Liver (tissue), 9 donors: Measurements from ENCODE around the gene PLAC8L1. TPM values are rescaled to one million over a fixed set of nuclear protein-coding genes. Genes with fewer than 3 reads are reported as not detected.
A peak's percentile ranks its signal among the peaks of the same experiment; 100 is the strongest.

Source experiments
- DNase-seq: peaks from one replicate; pipeline ENCODE4 v3.0.0-alpha.2; 2017; ENCODE audit warnings: low spot score
- H3K27ac ChIP-seq, 2 donors: one replicate each; pipeline ENCODE4 v1.7.0; 2013; ENCODE audit warnings: inconsistent platforms in 2 of 2, low read length in 2 of 2, control low read depth in 1 of 2, low read depth in 1 of 2, mild to moderate bottlenecking in 1 of 2
- H3K27me3 ChIP-seq, 4 donors: one replicate each; pipeline versions ENCODE4 v1.6.1 to v1.7.0; 2013; ENCODE audit warnings: low read length in 3 of 4, inconsistent platforms in 1 of 4, mild to moderate bottlenecking in 1 of 4, moderate library complexity in 1 of 4; ENCODE audit not compliant: control insufficient read depth in 4 of 4, insufficient read depth in 4 of 4
- H3K36me3 ChIP-seq, 4 donors: one replicate each; pipeline versions ENCODE4 v1.6.1 to v1.7.0; 2013; ENCODE audit warnings: low read length in 3 of 4, mild to moderate bottlenecking in 3 of 4, low read depth in 1 of 4, moderate library complexity in 1 of 4; ENCODE audit not compliant: control insufficient read depth in 4 of 4, insufficient read depth in 3 of 4
- H3K4me1 ChIP-seq, 4 donors: one replicate each; pipeline versions ENCODE4 v1.6.1 to v1.7.0; 2013; ENCODE audit warnings: low read length in 3 of 4, mild to moderate bottlenecking in 3 of 4, moderate library complexity in 1 of 4; ENCODE audit not compliant: control insufficient read depth in 4 of 4, insufficient read depth in 4 of 4
- H3K4me3 ChIP-seq, 3 donors: one replicate each; pipeline versions ENCODE4 v1.6.1 to v1.7.0; 2013; ENCODE audit warnings: low read length in 3 of 3, control low read depth in 1 of 3, low read depth in 1 of 3, mild to moderate bottlenecking in 1 of 3
- H3K9ac ChIP-seq, 2 donors: one replicate each; pipeline ENCODE4 v1.7.0; 2013; ENCODE audit warnings: low read length in 2 of 2, mild to moderate bottlenecking in 2 of 2, moderate library complexity in 2 of 2, control low read depth in 1 of 2, low read depth in 1 of 2
- H3K9me3 ChIP-seq, 4 donors: one replicate each; pipeline versions ENCODE4 v1.6.1 to v1.7.0; 2013; ENCODE audit warnings: low read length in 3 of 4; ENCODE audit not compliant: control insufficient read depth in 4 of 4
- FOXA1 ChIP-seq: IDR thresholded peaks from 2 replicates; pipeline ENCODE4 v1.6.1; 2016; ENCODE audit warnings: antibody characterized with exemption
- FOXA2 ChIP-seq: IDR thresholded peaks from 2 replicates; pipeline ENCODE4 v1.6.1; 2016; ENCODE audit warnings: antibody characterized with exemption
- HNF4A ChIP-seq, 2 donors: conservative IDR thresholded peaks; 2 replicates each; pipeline ENCODE4 v1.6.1; 2016; ENCODE audit warnings: antibody characterized with exemption in 2 of 2, mild to moderate bottlenecking in 2 of 2
- JUND ChIP-seq, 2 donors: IDR thresholded peaks; 2 replicates each; pipeline ENCODE4 v1.6.1; 2016; ENCODE audit warnings: antibody characterized with exemption in 2 of 2
- MAX ChIP-seq: IDR thresholded peaks from 2 replicates; pipeline ENCODE4 v1.6.1; 2016; ENCODE audit warnings: antibody characterized with exemption
- NR2F2 ChIP-seq: IDR thresholded peaks from 2 replicates; pipeline ENCODE4 v1.6.1; 2016; ENCODE audit warnings: antibody characterized with exemption
- RAD21 ChIP-seq, 2 donors: IDR thresholded peaks; 2 replicates each; pipeline ENCODE4 v1.6.1; 2016; ENCODE audit warnings: antibody characterized with exemption in 2 of 2, mild to moderate bottlenecking in 2 of 2
- RXRA ChIP-seq, 2 donors: IDR thresholded peaks; 2 replicates each; pipeline ENCODE4 v1.6.1; 2017 to 2018; ENCODE audit warnings: antibody characterized with exemption in 2 of 2, mild to moderate bottlenecking in 1 of 2
- SP1 ChIP-seq: IDR thresholded peaks from 2 replicates; pipeline ENCODE4 v1.6.1; 2018; ENCODE audit warnings: antibody characterized with exemption, mild to moderate bottlenecking
- TAF1 ChIP-seq: conservative IDR thresholded peaks from 2 replicates; pipeline ENCODE4 v1.6.1; 2016; ENCODE audit warnings: antibody characterized with exemption, mild to moderate bottlenecking
- YY1 ChIP-seq: IDR thresholded peaks from 2 replicates; pipeline ENCODE4 v1.6.1; 2016; ENCODE audit warnings: antibody characterized with exemption, mild to moderate bottlenecking
- ZBTB33 ChIP-seq: IDR thresholded peaks from 2 replicates; pipeline ENCODE4 v1.6.1; 2016; ENCODE audit warnings: antibody characterized with exemption
- WGBS: extraction: QIAGEN DNeasy Blood & Tissue Kit; methylation state at CpG from one replicate; pipeline ENCODE4 v1.1.7; 2013; 5-methylcytosine and 5-hydroxymethylcytosine counted together
- polyA plus RNA-seq, 2 donors: library from polyadenylated mRNA; stranded (reverse) in 1 of 2; unstranded in 1 of 2; fragments of 200-250 nt in 1 of 2; fragments of >200 nt in 1 of 2; fragmentation: Nextera tagmentation in 1 of 2; extraction: Ambion mirVana in 1 of 2; gene quantifications; one replicate each; pipeline versions ENCODE4 v1.2.1 to v1.2.3, GENCODE V29; 2013 to 2015
- total RNA-seq, 2 donors: library from RNA; depleted of rRNA; stranded (reverse); fragments of >200 nt; gene quantifications; one replicate each; pipeline ENCODE4 v1.2.3, GENCODE V29; 2014
- TF ChIP-seq, protein P1 (sequence below): IDR thresholded peaks from 2 replicates; pipeline ENCODE4 v1.6.1; 2016; ENCODE audit warnings: antibody characterized with exemption
- TF ChIP-seq, protein P2 (sequence below): IDR thresholded peaks from 2 replicates; pipeline ENCODE4 v1.6.1; 2016; ENCODE audit warnings: antibody characterized with exemption, mild to moderate bottlenecking
- donor health status: healthy.
- donor health status: healthy.
- donor health status: healthy.
- donor health status: healthy.
- donor health status: healthy.

The PLAC8L1 gene
- total and polyA plus RNA-seq, 4 donors = 0.28 TPM; not detected in 3

- no peak for DNase-seq
Measured at GRCh38 chr5:146084376-146084775, 21.0 kb downstream of the PLAC8L1 start.

DNA sequence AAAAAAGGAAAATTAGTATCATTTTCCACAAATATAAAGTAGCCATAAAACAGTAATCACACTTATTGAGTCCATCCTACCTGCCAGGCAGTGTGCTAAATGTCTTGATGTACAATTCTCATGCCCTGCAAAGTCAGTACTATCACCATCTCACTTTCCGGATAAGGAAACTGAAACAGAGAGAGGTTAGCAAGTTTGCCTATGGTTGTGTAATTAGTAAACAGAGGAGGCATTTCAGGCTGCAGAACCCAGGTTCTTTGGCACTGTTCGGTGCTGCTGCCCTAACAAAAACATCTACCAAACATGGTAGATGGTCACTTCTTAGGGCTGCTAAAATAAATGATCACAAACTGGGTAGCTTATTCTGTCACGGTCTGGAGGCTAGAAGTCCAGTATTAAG lies 22.6 kb downstream of the PLAC8L1 start:
- TF ChIP-seq FOXA2 = peak; percentile 8
- TF ChIP-seq RXRA (IDR thresholded peaks at IDR 0.05) = peak; percentile 10 to 31
- TF ChIP-seq FOXA1 = no peak
- TF ChIP-seq HNF4A (conservative IDR thresholded peaks at IDR 0.05) = peak in 1 of 2 donors; percentile 8
- Histone ChIP-seq H3K9me3 (no peaks in the 10 kb centered on the region), H3K27me3 (no peaks in the 10 kb centered on the region), H3K4me3 (no peak overlapping the region), H3K4me1 (peaks cover 0 to 4% (median 0%) of the 10 kb centered on the region in 4 donors), H3K27ac (no peak overlapping the region), H3K36me3 (peaks cover 0 to 2% (median under 1%) of the 10 kb centered on the region in 4 donors), H3K9ac (no peak overlapping the region)
- no peak for DNase-seq
- 49% methylated on average over 3 of the region's 3 CpGs for WGBS

More at GRCh38 chr5:146084376-146084775, 21.0 kb downstream of the PLAC8L1 start:
- Histone ChIP-seq H3K27ac (no peak overlapping the region), H3K9ac (no peak overlapping the region), H3K4me3 (no peak overlapping the region), H3K9me3 (no peaks in the 10 kb centered on the region), H3K36me3 (no peaks in the 10 kb centered on the region), H3K4me1 (peaks cover 0 to 4% (median 0%) of the 10 kb centered on the region in 4 donors), H3K27me3 (no peaks in the 10 kb centered on the region)
- 85% methylated on average over 4 of the region's 4 CpGs for WGBS
- TF ChIP-seq FOXA1 (no peak), RAD21 (IDR thresholded peaks at IDR 0.05) (no peak)

DNA sequence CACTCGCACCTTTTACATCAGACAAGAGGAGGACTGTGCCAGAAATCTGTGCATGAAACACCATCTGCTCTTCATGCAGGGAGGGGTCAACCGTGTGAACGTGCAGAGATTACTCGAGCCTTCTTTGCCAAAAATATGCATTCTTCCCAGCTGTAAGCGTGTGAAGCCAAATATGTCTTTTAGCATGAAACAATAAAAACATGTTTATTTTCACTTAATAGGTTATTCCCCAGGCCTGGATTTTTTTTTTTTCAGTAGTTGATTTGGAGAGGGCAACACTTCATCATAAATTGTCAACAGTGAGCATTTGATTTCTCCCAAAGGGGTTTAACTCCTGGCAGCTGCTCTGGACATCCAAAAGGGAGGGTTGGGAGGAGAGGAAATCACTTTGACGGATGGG lies 23.8 kb downstream of the PLAC8L1 start:
- Histone ChIP-seq H3K36me3 (peaks cover 0 to 2% (median under 1%) of the 10 kb centered on the region in 4 donors), H3K9ac (no peak overlapping the region), H3K9me3 (no peaks in the 10 kb centered on the region), H3K27ac (no peak overlapping the region), H3K4me3 (no peak overlapping the region), H3K27me3 (no peaks in the 10 kb centered on the region), H3K4me1 (peaks cover 0 to 4% (median 0%) of the 10 kb centered on the region in 4 donors)
- DNase-seq = no peak
- TF ChIP-seq, protein P1, sequence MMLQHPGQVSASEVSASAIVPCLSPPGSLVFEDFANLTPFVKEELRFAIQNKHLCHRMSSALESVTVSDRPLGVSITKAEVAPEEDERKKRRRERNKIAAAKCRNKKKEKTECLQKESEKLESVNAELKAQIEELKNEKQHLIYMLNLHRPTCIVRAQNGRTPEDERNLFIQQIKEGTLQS = no peak
- TF ChIP-seq, protein P2, sequence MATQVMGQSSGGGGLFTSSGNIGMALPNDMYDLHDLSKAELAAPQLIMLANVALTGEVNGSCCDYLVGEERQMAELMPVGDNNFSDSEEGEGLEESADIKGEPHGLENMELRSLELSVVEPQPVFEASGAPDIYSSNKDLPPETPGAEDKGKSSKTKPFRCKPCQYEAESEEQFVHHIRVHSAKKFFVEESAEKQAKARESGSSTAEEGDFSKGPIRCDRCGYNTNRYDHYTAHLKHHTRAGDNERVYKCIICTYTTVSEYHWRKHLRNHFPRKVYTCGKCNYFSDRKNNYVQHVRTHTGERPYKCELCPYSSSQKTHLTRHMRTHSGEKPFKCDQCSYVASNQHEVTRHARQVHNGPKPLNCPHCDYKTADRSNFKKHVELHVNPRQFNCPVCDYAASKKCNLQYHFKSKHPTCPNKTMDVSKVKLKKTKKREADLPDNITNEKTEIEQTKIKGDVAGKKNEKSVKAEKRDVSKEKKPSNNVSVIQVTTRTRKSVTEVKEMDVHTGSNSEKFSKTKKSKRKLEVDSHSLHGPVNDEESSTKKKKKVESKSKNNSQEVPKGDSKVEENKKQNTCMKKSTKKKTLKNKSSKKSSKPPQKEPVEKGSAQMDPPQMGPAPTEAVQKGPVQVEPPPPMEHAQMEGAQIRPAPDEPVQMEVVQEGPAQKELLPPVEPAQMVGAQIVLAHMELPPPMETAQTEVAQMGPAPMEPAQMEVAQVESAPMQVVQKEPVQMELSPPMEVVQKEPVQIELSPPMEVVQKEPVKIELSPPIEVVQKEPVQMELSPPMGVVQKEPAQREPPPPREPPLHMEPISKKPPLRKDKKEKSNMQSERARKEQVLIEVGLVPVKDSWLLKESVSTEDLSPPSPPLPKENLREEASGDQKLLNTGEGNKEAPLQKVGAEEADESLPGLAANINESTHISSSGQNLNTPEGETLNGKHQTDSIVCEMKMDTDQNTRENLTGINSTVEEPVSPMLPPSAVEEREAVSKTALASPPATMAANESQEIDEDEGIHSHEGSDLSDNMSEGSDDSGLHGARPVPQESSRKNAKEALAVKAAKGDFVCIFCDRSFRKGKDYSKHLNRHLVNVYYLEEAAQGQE = no peak
- TF ChIP-seq HNF4A (conservative IDR thresholded peaks at IDR 0.05) (no peak), RXRA (IDR thresholded peaks at IDR 0.05) (no peak), JUND (IDR thresholded peaks at IDR 0.05) (no peak), FOXA2 (no peak), SP1 (no peak), ZBTB33 (no peak), MAX (no peak), FOXA1 (no peak), NR2F2 (no peak), YY1 (no peak), TAF1 (no peak)
- WGBS = 82% methylated on average over 6 of the region's 6 CpGs
